HepG2 (cell line): Measurements from ENCODE around the gene C9orf50. TPM values are rescaled to one million over a fixed set of nuclear protein-coding genes. Genes with fewer than 3 reads are reported as not detected.
A peak's percentile ranks its signal among the peaks of the same experiment; 100 is the strongest.

Experiments used
- CBX5 ChIP-seq: sonication (generic); formaldehyde crosslinking; IDR thresholded peaks from 2 replicates; pipeline ENCODE4 v1.4.0; 2020; ENCODE audit warnings: missing genetic modification reagents, borderline replicate concordance
- HNF4G ChIP-seq, 2 experiments: sonication (generic) in 1 of 2; formaldehyde crosslinking in 1 of 2; IDR thresholded peaks; 2 replicates each; pipeline versions ENCODE4 v1.4.0 to v1.6.1; 2011 to 2020; ENCODE audit warnings: borderline replicate concordance in 2 of 2, low read depth in 2 of 2, mild to moderate bottlenecking in 2 of 2, low read length in 1 of 2, missing genetic modification reagents in 1 of 2, moderate library complexity in 1 of 2
- KDM1A ChIP-seq: IDR thresholded peaks from 2 replicates; pipeline ENCODE4 v1.6.1; 2016; ENCODE audit warnings: missing compliant biosample characterization
- NFYC ChIP-seq: IDR thresholded peaks from 2 replicates; pipeline ENCODE4 v1.6.1; 2016; ENCODE audit warnings: missing genetic modification reagents, missing compliant biosample characterization
- PAF1 ChIP-seq: IDR thresholded peaks from 2 replicates; pipeline ENCODE4 v1.6.1; 2016; ENCODE audit warnings: missing genetic modification reagents, missing compliant biosample characterization
- POLR2AphosphoS2 ChIP-seq: IDR thresholded peaks from 2 replicates; pipeline ENCODE4 v1.6.1; 2011; ENCODE audit warnings: low read depth, low read length, improper control_type of control experiment
- PTBP1 ChIP-seq: fragments of 200-400 bp; formaldehyde crosslinking; IDR thresholded peaks from 2 replicates; pipeline ENCODE4 v1.6.1; 2018; ENCODE audit warnings: low read length, low read depth; ENCODE audit not compliant: poor library complexity, severe bottlenecking
- SALL1 ChIP-seq: sonication (generic); formaldehyde crosslinking; IDR thresholded peaks from 2 replicates; pipeline ENCODE4 v1.8.0; 2022; ENCODE audit warnings: mild to moderate bottlenecking, missing genetic modification reagents
- SETDB1 ChIP-seq: sonication (generic); formaldehyde crosslinking; IDR thresholded peaks from 2 replicates; pipeline ENCODE4 v1.5.1; 2020; ENCODE audit warnings: missing genetic modification reagents, mild to moderate bottlenecking, borderline replicate concordance
- SMC3 ChIP-seq: IDR thresholded peaks from 2 replicates; pipeline ENCODE4 v1.6.1; 2011; ENCODE audit warnings: low read length, improper control_type of control experiment
- SP5 ChIP-seq: IDR thresholded peaks from 2 replicates; pipeline ENCODE4 v1.6.1; 2016; ENCODE audit warnings: low read depth, borderline replicate concordance
- ZNF441 ChIP-seq: sonication (generic); formaldehyde crosslinking; IDR thresholded peaks from 2 replicates; pipeline ENCODE4 v1.7.0; 2021; ENCODE audit warnings: missing genetic modification reagents, borderline replicate concordance
- ZNF549 ChIP-seq: sonication (generic); formaldehyde crosslinking; IDR thresholded peaks from 2 replicates; pipeline ENCODE4 v1.5.0; 2020; ENCODE audit warnings: missing genetic modification reagents
- ZNF563 ChIP-seq: sonication (generic); formaldehyde crosslinking; IDR thresholded peaks from 2 replicates; pipeline ENCODE4 v1.8.0; 2022; ENCODE audit warnings: mild to moderate bottlenecking, moderate library complexity, missing genetic modification reagents
- ZNF598 ChIP-seq: sonication (generic); formaldehyde crosslinking; IDR thresholded peaks from 2 replicates; pipeline ENCODE4 v1.5.1; 2020; ENCODE audit warnings: mild to moderate bottlenecking, missing genetic modification reagents, borderline replicate concordance
- ZNF883 ChIP-seq: sonication (generic); formaldehyde crosslinking; IDR thresholded peaks from 2 replicates; pipeline ENCODE4 v1.5.1; 2020; ENCODE audit warnings: mild to moderate bottlenecking, missing genetic modification reagents; ENCODE audit errors: not compliant biosample characterization
- polyA plus RNA-seq, 8 experiments: library from polyadenylated mRNA; depleted of rRNA in 3 of 8; stranded (reverse) in 7 of 8; unstranded in 1 of 8; fragments of >200 nt; fragmentation: Illumina TruSeq in 4 of 8; extraction: Trizol in 4 of 8; gene quantifications; 2 replicates each; pipeline versions ENCODE4 v1.2.1 to v1.2.3, GENCODE V29; 2011 to 2016; ENCODE audit warnings: low read depth in 4 of 8, missing spikeins in 1 of 8, mixed read lengths in 1 of 8; ENCODE audit not compliant: insufficient read depth in 1 of 8
- total RNA-seq, 5 experiments: library from RNA; depleted of rRNA; stranded (reverse); fragments of >200 nt; fragmentation: Illumina TruSeq; extraction: Trizol; gene quantifications; 2 replicates each; pipeline ENCODE4 v1.2.3, GENCODE V29; 2016; ENCODE audit warnings: low read depth in 1 of 5
- TF ChIP-seq, protein P1 (sequence below): sonication (generic); formaldehyde crosslinking; IDR thresholded peaks from 2 replicates; pipeline ENCODE4 v1.4.0; 2020; ENCODE audit warnings: missing genetic modification reagents, borderline replicate concordance
- TF ChIP-seq, protein P2 (sequence below): sonication (generic); formaldehyde crosslinking; IDR thresholded peaks from 2 replicates; pipeline ENCODE4 v1.5.1; 2020; ENCODE audit warnings: mild to moderate bottlenecking, moderate library complexity, missing genetic modification reagents
- TF ChIP-seq, protein P3 (sequence below): IDR thresholded peaks from 2 replicates; pipeline ENCODE4 v1.6.1; 2016; ENCODE audit warnings: missing biosample characterization, missing genetic modification reagents, low read depth
- TF ChIP-seq, protein P4 (sequence below): sonication (generic); formaldehyde crosslinking; conservative IDR thresholded peaks from 2 replicates; pipeline ENCODE4 v1.5.0; 2020; ENCODE audit warnings: missing genetic modification reagents
- TF ChIP-seq, protein P5 (sequence below): sonication (generic); formaldehyde crosslinking; IDR thresholded peaks from 2 replicates; pipeline ENCODE4 v1.4.0; 2020; ENCODE audit warnings: missing genetic modification reagents

Gene C9orf50
- total and polyA plus RNA-seq, 2 of the 13 experiments (the other 11 are each of a cell fraction or from before 2014, with no cell fraction given), result not detected

DNA sequence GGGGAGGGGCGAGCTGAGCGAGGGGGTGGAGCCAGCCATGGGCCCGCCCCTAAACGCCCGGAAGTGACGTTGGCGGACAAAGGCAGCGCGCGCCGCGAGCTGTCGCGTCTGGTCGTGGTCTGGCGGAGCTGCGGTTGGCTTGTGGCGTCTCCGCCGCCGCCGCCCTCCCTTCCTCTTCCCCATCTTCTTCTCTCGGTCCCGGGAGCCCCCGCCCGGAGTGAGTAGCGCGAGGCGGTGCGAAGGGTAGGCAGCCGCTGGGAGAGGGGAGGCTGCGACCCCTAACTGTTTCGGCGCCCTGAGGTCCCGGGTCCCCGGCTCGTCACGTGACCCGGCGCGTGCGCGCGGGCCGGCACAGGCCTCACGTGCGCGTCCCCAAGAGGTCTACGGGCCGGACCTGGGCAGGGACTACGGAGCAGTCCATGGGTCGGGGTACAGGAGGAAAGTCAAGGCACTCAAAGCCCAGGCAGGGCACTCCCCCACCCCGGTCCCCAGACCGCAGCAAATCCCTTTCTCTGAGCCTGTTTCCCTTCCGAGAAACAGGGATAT, 5.3 kb upstream of the C9orf50 start, which contains the start of gene NTMT1 (continued):
- TF ChIP-seq, protein P1, sequence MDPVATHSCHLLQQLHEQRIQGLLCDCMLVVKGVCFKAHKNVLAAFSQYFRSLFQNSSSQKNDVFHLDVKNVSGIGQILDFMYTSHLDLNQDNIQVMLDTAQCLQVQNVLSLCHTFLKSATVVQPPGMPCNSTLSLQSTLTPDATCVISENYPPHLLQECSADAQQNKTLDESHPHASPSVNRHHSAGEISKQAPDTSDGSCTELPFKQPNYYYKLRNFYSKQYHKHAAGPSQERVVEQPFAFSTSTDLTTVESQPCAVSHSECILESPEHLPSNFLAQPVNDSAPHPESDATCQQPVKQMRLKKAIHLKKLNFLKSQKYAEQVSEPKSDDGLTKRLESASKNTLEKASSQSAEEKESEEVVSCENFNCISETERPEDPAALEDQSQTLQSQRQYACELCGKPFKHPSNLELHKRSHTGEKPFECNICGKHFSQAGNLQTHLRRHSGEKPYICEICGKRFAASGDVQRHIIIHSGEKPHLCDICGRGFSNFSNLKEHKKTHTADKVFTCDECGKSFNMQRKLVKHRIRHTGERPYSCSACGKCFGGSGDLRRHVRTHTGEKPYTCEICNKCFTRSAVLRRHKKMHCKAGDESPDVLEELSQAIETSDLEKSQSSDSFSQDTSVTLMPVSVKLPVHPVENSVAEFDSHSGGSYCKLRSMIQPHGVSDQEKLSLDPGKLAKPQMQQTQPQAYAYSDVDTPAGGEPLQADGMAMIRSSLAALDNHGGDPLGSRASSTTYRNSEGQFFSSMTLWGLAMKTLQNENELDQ (CRISPR knock-in tag), result no peak
- TF ChIP-seq CBX5 (CRISPR knock-in tag), result no peak
- no peak for TF ChIP-seq SP5
- no peak for TF ChIP-seq ZNF598 (CRISPR knock-in tag)
- no peak for TF ChIP-seq POLR2AphosphoS2
- TF ChIP-seq ZNF563 (CRISPR knock-in tag), result peak; percentile 71; the same call in 1 of the 2 replicates
- no peak for TF ChIP-seq PTBP1
- no peak for TF ChIP-seq NFYC (CRISPR knock-in tag)
- TF ChIP-seq, protein P2, sequence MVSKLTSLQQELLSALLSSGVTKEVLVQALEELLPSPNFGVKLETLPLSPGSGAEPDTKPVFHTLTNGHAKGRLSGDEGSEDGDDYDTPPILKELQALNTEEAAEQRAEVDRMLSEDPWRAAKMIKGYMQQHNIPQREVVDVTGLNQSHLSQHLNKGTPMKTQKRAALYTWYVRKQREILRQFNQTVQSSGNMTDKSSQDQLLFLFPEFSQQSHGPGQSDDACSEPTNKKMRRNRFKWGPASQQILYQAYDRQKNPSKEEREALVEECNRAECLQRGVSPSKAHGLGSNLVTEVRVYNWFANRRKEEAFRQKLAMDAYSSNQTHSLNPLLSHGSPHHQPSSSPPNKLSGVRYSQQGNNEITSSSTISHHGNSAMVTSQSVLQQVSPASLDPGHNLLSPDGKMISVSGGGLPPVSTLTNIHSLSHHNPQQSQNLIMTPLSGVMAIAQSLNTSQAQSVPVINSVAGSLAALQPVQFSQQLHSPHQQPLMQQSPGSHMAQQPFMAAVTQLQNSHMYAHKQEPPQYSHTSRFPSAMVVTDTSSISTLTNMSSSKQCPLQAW, result peak; percentile 50
- TF ChIP-seq, protein P3, sequence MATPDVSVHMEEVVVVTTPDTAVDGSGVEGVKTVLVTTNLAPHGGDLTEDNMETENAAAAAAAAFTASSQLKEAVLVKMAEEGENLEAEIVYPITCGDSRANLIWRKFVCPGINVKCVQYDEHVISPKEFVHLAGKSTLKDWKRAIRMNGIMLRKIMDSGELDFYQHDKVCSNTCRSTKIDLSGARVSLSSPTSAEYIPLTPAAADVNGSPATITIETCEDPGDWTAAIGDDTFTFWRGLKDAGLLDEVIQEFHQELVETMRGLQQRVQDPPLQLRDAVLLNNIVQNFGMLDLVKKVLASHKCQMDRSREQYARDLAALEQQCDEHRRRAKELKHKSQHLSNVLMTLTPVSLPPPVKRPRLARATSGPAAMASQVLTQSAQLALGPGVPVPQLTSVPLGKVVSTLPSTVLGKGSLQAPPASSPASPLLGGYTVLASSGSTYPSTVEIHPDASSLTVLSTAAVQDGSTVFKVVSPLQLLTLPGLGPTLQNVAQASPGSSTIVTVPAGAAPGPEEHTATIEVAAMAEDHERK (CRISPR knock-in tag), result no peak
- TF ChIP-seq SMC3, result no peak
- TF ChIP-seq ZNF441 (CRISPR knock-in tag), result no peak
- no peak for TF ChIP-seq SETDB1 (CRISPR knock-in tag)
- no peak for TF ChIP-seq ZNF549 (CRISPR knock-in tag)
- TF ChIP-seq ZNF883 (CRISPR knock-in tag), result no peak
- no peak for TF ChIP-seq HNF4G (IDR thresholded peaks at IDR 0.05; ENCODE audit: borderline replicate concordance, low read depth, low read length)
- TF ChIP-seq HNF4G (CRISPR knock-in tag; IDR thresholded peaks at IDR 0.05; ENCODE audit: borderline replicate concordance, low read depth), result no peak
- peak; percentile 81; the same call in 1 of the 2 replicates for TF ChIP-seq SALL1
- no peak for TF ChIP-seq KDM1A (CRISPR knock-in tag)
- no peak for TF ChIP-seq PAF1 (CRISPR knock-in tag)
- TF ChIP-seq, protein P4, sequence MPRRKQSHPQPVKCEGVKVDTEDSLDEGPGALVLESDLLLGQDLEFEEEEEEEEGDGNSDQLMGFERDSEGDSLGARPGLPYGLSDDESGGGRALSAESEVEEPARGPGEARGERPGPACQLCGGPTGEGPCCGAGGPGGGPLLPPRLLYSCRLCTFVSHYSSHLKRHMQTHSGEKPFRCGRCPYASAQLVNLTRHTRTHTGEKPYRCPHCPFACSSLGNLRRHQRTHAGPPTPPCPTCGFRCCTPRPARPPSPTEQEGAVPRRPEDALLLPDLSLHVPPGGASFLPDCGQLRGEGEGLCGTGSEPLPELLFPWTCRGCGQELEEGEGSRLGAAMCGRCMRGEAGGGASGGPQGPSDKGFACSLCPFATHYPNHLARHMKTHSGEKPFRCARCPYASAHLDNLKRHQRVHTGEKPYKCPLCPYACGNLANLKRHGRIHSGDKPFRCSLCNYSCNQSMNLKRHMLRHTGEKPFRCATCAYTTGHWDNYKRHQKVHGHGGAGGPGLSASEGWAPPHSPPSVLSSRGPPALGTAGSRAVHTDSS (CRISPR knock-in tag), result no peak
- TF ChIP-seq, protein P5, sequence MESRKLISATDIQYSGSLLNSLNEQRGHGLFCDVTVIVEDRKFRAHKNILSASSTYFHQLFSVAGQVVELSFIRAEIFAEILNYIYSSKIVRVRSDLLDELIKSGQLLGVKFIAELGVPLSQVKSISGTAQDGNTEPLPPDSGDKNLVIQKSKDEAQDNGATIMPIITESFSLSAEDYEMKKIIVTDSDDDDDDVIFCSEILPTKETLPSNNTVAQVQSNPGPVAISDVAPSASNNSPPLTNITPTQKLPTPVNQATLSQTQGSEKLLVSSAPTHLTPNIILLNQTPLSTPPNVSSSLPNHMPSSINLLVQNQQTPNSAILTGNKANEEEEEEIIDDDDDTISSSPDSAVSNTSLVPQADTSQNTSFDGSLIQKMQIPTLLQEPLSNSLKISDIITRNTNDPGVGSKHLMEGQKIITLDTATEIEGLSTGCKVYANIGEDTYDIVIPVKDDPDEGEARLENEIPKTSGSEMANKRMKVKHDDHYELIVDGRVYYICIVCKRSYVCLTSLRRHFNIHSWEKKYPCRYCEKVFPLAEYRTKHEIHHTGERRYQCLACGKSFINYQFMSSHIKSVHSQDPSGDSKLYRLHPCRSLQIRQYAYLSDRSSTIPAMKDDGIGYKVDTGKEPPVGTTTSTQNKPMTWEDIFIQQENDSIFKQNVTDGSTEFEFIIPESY (CRISPR knock-in tag), result no peak
